ENCODE measurements around the gene RYR3.

GRCh38 chr15:33699145-33699544, 388.4 kb downstream of the RYR3 start:
- TF ChIP-seq CTCF (conservative IDR thresholded peaks at IDR 0.05 in 1 of 2, IDR thresholded peaks at IDR 0.05 in 1 of 2; ENCODE audit: low read depth in 1 of 2, low read length in 2 of 2) (no peak), EZH2 (IDR thresholded peaks at IDR 0.05; ENCODE audit: low read length, missing control alignments) (no peak)
